Suprapubic skin (tissue), 4 donors: ENCODE measurements around the gene EXOSC10. TPM values are rescaled to one million over a fixed set of nuclear protein-coding genes. Genes with fewer than 3 reads are reported as not detected.

ENCODE experiments used
- DNase-seq, 2 donors: peaks; one replicate each; pipeline ENCODE4 v3.0.0-alpha.2; 2019; ENCODE audit warnings: low spot score in 2 of 2
- H3K27ac ChIP-seq: fragments of 200-600 bp; sonication (generic); one replicate; pipeline ENCODE4 v1.5.1; 2019
- H3K27me3 ChIP-seq: fragments of 200-600 bp; sonication (generic); one replicate; pipeline ENCODE4 v1.5.1; 2019
- H3K36me3 ChIP-seq: fragments of 200-600 bp; sonication (generic); one replicate; pipeline ENCODE4 v1.5.1; 2019
- H3K4me1 ChIP-seq: fragments of 200-600 bp; sonication (generic); one replicate; pipeline ENCODE4 v1.5.1; 2019
- H3K4me3 ChIP-seq: fragments of 200-600 bp; sonication (generic); one replicate; pipeline ENCODE4 v1.5.1; 2019; ENCODE audit warnings: mild to moderate bottlenecking
- H3K9me3 ChIP-seq: fragments of 200-600 bp; sonication (generic); one replicate; pipeline ENCODE4 v1.5.1; 2019
- EP300 ChIP-seq: sonication (generic); formaldehyde crosslinking; IDR thresholded peaks from one replicate; pipeline ENCODE4 v1.6.1; 2017; ENCODE audit warnings: antibody characterized with exemption
- POLR2A ChIP-seq, 2 donors: fragments of 450-650 bp; IDR thresholded peaks; one replicate each; pipeline ENCODE4 v1.6.1; 2017; ENCODE audit warnings: antibody characterized with exemption in 2 of 2, mild to moderate bottlenecking in 2 of 2, moderate library complexity in 2 of 2
- POLR2AphosphoS5 ChIP-seq, 3 donors: sonication (generic); formaldehyde crosslinking; IDR thresholded peaks; one replicate each; pipeline ENCODE4 v1.6.1; 2017; ENCODE audit warnings: antibody characterized with exemption in 3 of 3
- WGBS: methylation state at CpG from one replicate; pipeline ENCODE4 v1.1.5; 2018; 5-methylcytosine and 5-hydroxymethylcytosine counted together
- total RNA-seq, 4 donors: library from RNA; depleted of rRNA; stranded (reverse); fragments of >200 nt; gene quantifications; one replicate each; pipeline ENCODE4 v1.1.0, GENCODE V29; 2016
- TF ChIP-seq, protein P1 (sequence below), 2 donors: fragments of 200-600 bp in 1 of 2; fragments of 450-650 bp in 1 of 2; sonication (generic) in 1 of 2; IDR thresholded peaks; one replicate each; pipeline ENCODE4 v1.5.1; 2016 to 2019; ENCODE audit warnings: antibody characterized with exemption in 2 of 2, mild to moderate bottlenecking in 1 of 2, moderate library complexity in 1 of 2

Gene EXOSC10
- 100 to 1,000 TPM in 1 of 4 donors, 10 to 100 TPM in 3; 45.7 to 127 (median 68.7) TPM for total RNA-seq

DNA sequence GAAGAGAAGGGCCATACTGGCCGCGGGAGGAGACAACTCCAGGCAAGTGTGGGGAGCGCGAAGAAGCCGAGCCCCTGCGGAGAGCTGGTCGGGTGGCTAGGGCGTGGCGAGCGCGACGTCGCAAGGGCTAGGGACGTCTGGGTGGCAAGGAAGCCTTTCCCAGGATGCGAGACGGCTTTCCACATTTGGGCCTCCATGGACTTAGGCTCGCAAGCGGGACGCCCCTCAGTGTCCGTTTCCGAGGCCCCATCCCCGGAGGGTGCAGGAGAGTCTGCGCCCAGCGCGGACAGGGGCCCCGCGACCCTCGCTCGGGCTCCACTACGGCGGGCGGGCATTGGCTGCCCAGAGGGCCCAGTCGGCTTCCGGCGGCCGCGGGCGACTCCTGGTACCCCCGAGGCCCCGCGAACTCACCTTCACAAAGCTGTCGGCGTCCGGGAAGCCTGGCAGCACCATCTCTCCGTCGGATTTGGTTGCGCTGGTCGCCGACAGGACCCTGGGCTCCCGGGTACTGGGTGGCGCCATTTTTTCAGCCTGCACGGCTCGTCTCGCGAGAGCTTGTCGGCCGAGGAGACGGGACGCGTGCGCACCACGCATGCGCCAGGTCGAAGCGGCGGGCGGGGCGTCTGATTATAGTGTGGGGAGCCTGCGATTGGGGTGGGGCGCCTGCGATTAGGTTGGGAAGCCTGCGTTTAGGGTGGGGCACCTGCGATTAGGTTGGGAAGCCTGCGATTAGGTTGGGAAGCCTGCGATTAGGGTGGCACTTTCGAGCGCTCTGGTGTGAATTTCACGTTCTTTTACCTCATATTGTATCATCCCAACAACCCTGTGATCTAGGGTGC is at the start of gene EXOSC10:
TSS of gene EXOSC10 (minus strand) at position 560 of the 839 bp plus-strand sequence. CDS start at position 522, 38 bp downstream.
- Histone ChIP-seq H3K27me3 (no peaks in the 10 kb centered on the region), H3K9me3 (no peaks in the 10 kb centered on the region), H3K4me1 (peaks cover 17% of the 10 kb centered on the region), H3K4me3 (peak within 1 kb of the TSS; percentile 99), H3K36me3 (peaks cover 25% of the 10 kb centered on the region), H3K27ac (peak within 1 kb of the TSS; percentile 92)
- peak in 1 of 3 donors; percentile 30 for TF ChIP-seq POLR2AphosphoS5 (IDR thresholded peaks at IDR 0.05)
- no peak for TF ChIP-seq EP300
- no peak for TF ChIP-seq POLR2A (IDR thresholded peaks at IDR 0.05)
- TF ChIP-seq, protein P1, sequence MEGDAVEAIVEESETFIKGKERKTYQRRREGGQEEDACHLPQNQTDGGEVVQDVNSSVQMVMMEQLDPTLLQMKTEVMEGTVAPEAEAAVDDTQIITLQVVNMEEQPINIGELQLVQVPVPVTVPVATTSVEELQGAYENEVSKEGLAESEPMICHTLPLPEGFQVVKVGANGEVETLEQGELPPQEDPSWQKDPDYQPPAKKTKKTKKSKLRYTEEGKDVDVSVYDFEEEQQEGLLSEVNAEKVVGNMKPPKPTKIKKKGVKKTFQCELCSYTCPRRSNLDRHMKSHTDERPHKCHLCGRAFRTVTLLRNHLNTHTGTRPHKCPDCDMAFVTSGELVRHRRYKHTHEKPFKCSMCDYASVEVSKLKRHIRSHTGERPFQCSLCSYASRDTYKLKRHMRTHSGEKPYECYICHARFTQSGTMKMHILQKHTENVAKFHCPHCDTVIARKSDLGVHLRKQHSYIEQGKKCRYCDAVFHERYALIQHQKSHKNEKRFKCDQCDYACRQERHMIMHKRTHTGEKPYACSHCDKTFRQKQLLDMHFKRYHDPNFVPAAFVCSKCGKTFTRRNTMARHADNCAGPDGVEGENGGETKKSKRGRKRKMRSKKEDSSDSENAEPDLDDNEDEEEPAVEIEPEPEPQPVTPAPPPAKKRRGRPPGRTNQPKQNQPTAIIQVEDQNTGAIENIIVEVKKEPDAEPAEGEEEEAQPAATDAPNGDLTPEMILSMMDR (IDR thresholded peaks at IDR 0.05): no peak
- under 1% methylated on average over 53 of the region's 78 CpGs for WGBS
- peak; percentile 95 to 96 for DNase-seq

DNA sequence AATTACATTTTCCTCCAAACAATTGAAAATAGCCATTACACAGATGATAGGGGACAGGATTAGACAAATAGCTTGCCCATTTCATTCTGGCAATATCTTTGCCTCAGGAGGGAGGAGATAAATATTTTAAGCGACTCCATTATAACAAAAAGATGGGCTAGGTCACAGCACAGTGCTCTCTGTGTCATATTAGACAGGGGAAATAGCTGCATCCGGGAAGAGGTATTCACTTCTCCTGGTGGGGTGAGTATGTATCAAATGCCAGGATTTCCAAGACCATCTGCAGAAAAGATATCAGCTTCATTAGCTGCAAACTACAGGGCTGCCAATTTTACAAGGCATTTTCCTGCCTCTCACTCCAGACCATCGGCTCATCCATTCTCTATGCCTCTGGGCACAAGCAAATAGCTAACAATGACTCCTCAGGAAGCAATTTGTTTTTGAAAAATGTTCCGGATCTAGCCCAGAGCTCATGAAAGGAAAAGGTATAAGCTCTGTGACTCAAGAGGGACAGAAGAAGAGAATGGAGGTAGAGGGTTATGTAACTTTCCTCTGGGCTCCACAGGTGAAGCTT is 47.6 kb upstream of the EXOSC10 start:
- no peaks in the 10 kb centered on the region for H3K27me3 ChIP-seq
- no peak overlapping the region for H3K4me3 ChIP-seq
- peaks cover 89% of the 10 kb centered on the region for H3K36me3 ChIP-seq
- H3K9me3 ChIP-seq: no peaks in the 10 kb centered on the region
- no peak overlapping the region for H3K27ac ChIP-seq
- WGBS: 62% methylated on average over 4 of the region's 4 CpGs
- H3K4me1 ChIP-seq: peaks cover 4% of the 10 kb centered on the region
- no peak for DNase-seq
- TF ChIP-seq, protein P1 (IDR thresholded peaks at IDR 0.05): no peak
- TF ChIP-seq POLR2A (IDR thresholded peaks at IDR 0.05): no peak
- TF ChIP-seq POLR2AphosphoS5 (IDR thresholded peaks at IDR 0.05): no peak
- no peak for TF ChIP-seq EP300

DNA sequence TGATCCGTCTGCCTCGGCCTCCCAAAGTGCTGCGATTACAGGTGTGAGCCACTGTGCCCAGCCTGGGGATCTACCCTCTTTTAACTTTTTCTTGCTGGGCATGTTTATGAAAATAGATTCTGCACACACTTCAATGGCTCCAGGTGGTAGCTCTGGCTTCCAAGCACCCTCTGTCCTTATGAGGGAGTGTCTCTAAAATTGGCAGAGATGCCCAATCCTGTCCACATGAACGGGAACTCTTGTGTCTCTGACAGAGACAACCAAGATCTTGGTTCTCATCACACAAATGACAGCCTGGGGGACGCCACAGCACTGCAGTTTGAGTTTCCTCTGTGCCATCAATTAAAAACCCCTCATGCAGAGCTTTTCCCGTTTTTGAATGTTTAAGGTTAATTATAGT is 46.1 kb upstream of the EXOSC10 start:
- H3K36me3 ChIP-seq: peaks cover 80% of the 10 kb centered on the region
- no peak overlapping the region for H3K27ac ChIP-seq
- H3K4me1 ChIP-seq: peaks cover 4% of the 10 kb centered on the region
- WGBS: 89% methylated on average over 6 of the region's 6 CpGs
- no peak overlapping the region for H3K4me3 ChIP-seq
- H3K9me3 ChIP-seq: no peaks in the 10 kb centered on the region
- no peak for TF ChIP-seq EP300
- TF ChIP-seq, protein P1 (IDR thresholded peaks at IDR 0.05): no peak
- no peaks in the 10 kb centered on the region for H3K27me3 ChIP-seq
- DNase-seq: no peak

DNA sequence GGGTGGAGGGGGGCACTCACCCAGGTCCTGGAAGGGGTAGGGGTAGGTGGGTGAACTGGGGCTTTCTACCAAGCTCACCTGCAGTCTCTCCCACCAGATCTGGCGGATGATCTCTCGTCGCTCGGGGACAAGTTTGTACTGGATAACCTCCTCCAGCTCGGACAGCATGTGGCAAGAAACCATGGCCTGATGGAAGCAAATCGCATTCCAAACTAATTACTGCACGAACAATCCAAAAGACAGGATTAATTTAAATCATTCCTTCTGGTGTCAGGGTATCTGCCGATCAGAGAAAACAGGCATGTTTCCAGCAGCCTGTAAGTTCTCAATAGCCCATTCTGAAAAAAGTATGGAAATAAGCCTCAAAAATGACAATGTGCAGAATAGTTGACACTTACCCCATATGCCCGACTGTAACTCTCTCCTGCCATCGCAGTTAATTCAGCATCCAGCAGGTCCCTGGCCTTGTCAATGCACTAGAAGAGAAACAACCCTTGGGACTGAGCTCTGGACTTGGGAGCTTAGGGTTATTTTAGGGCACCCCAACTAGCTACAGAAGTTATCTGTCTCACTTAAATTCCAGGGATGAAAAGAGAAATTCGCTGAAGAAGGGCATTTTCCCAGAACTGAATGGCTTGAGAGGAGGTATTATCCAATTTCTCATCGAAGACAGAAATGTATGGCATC is 45.0 kb upstream of the EXOSC10 start:
- DNase-seq: no peak
- WGBS: 60% methylated on average over 12 of the region's 12 CpGs

More for the DNA sequence above, 45.0 kb upstream of the EXOSC10 start:
- peaks cover 85% of the 10 kb centered on the region for H3K36me3 ChIP-seq
- TF ChIP-seq POLR2AphosphoS5 (IDR thresholded peaks at IDR 0.05) (no peak), EP300 (no peak), POLR2A (IDR thresholded peaks at IDR 0.05) (no peak)
- TF ChIP-seq, protein P1 (IDR thresholded peaks at IDR 0.05): no peak
- peaks cover 4% of the 10 kb centered on the region for H3K4me1 ChIP-seq
- H3K4me3 ChIP-seq: no peak overlapping the region
- no peak overlapping the region for H3K27ac ChIP-seq
- no peaks in the 10 kb centered on the region for H3K9me3 ChIP-seq
- no peaks in the 10 kb centered on the region for H3K27me3 ChIP-seq
